Hematopoietic multipotent progenitor cell treated with erythropoietin and hydrocortisone succinate and interleukin-3 and kit ligand, for 6 days (in vitro differentiated cells): ENCODE measurements around the gene ARCN1.
"Not testable (repeated sequence)": the region's sequence is repeated elsewhere in the genome, so short reads cannot be mapped to it uniquely, and the experiment has no call there.

Experiments
- DNase-seq: peaks from one replicate; pipeline ENCODE4 v3.0.0-alpha.2; 2015

Gene ARCN1

DNA sequence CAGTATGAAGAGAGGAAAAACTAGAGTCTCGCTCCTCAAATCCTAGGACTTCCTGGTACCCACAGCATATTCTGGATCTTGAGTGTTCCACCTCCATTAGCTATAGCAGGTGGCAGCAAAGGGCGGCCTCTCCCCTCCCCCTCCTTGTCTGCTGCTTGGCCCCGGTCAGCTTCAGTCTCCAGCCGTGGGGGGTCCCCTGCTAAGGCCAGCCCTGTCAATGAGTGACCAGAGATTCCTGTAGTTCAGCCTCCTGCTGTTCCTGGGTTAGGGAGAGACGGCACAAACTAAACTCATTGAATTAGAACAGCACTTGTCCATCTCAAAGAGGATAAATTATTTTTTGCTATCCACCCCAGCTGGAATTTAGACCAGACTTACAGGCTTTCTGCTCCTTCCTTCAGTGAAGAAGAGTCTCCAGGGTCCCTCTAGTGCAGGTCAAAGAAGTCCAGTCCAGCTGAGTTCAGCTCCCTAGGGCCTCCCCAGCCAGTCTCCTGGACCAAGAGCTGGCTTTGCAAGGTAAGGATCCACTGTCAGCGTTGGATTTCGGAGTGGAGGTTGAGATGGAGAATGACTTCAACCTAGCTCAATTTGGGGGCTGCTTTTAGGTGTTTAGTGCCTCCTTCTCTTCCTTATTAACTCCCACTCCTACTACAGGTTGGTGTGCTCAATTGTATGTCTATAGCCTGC lies 34.1 kb downstream of the ARCN1 start:
- DNase-seq, result no peak

DNA sequence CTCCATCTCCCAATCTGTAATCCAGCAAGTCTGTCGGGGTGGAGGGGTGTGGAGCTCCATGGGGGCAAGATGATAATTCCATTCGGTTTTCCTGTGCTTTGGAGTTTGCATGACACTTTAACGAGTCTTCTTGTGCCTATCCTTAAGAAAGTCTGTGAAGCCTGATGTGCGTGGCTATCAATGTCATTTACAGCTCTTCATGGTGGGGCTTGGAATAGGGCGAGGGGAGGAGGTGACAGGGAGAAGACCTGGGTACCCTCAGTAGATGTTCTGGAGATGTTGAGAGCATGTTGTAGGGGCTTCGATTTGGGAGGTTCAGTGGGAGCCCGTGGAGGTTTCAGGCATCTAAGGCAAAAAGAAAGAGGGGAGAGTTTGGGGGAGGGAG lies 34.6 kb downstream of the ARCN1 start:
- DNase-seq, result no peak

DNA sequence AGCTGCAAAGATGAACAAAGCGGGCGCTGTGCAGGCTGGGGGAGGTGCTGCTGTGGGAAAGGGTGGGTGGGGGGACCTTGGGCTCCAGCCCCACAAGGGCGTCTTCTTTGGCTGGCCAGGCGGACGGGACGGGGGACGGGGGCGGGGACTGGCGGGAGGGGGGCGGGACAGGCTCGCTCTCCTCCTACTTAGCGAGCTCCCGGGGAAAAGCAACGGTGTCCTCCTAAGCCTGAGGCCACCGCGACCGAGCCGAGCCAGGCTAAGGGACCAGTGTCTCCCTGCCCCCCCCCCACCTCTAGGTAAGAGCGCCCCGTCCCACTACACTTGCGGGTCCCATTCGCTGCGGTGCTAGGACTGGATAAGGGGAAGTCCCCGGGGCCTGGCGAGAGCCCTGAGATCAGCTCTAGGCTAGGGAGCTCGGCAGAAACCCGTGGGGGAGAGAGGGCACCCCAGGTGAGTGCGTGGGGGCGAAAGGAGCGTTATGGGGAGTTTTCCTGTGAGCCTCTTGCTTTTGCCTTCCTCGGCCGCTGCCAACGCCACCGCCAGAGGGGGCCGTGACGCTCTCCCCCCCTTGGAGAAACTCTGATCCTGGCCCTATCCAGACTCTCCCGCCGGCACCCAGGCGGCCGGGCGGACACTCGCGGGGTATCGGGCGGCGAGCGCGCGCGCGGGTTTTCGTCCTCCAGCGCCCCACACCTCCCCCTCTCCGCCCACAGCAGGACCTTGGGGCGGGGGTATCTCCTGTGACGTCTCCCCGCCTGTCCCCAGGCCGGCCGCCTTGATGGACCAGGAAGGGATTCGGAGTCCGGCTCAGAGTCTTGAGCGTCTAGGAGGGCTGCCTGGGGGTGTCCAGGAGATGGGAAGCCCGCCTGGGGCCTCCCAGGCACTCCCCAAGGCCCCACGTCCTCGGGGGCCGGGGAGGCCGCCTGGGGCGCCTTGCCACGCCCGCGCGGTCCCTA lies 35.5 kb downstream of the ARCN1 start, which contains the start of gene PHLDB1:
Gene PHLDB1 (plus strand): TSS at position 215 of the 959 bp plus-strand sequence. CDS start 6,222 bp downstream, outside the sequence.
- peak; percentile 62 for DNase-seq

DNA sequence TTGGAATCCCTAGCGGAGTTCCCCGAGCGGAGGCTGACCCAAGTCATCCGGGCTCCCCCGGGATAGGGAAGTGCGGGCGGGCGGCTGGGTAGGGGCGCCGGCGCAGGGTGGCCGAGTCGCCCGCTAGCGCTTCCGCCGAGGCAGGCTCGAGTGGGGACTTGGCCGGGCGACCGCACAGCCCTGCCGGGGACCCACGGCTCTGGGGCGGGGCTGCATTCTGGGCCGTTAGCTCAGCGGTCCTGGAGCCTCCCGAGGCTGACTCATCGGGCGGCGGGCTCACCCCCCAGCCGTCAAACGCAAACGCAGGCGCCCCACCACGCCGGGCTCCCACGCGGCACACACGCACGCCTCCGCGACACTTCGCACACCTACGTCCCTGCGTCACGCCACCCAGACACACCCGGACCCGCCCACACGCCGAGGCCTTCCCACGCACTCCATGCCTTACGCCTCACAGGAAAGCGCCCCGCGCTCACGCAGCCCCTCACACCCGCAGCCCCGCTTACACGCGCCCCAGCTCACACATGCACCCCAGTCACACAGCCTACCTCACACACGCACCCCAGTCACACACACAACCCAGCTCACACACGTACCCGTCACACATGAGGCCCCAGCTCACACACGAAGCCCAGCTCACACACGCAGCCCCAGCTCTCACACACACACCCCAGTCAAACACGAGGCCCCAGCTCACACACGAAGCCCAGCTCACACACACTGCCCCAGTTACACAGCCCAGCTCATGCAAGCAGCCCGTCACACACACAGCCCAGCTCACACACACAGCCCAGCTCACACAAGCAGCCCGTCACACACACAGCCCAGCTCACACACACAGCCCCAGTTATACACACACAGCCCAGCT lies 36.4 kb downstream of the ARCN1 start:
- peak; percentile 69 for DNase-seq

DNA sequence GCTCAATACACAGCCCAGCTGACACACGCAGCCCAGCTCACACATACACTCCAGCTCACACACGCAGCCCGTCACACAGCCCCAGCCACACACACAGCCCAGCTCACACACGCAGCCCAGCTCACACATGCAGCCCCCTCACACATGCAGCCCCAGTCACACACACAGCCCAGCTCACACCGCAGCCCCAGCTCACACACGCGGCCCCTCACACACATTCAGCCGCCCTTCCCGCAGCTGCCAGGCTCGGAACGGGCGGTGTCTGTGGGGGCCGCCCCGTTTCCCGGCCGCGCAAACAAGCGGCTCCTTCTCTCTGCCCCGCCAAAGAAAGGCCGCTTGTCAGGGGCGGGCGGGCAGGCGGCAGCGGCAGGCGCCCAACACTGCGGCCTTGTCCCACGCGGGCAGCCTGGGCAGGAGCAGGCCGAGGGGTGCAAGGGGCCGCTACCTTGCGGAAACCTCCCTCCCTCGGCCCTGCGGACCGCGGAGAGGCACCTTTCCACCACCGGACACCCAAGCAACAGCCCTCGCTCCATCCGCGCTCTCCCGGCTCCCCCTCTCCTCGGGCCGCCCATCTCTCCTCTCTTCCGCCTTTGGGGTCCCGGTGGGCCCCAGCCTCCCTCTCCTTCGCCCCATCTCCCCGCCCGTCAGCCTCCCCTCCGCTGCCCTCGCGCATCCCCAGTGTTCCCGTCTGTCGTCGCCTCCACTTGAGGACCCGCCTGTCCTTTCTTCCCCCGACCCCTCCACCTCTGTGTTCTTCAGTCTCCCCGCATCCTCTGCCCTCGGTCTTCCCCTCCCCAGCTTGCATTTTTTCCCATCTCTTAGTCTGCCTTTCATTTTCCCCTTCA lies 37.4 kb downstream of the ARCN1 start:
- peak; percentile 53 for DNase-seq

DNA sequence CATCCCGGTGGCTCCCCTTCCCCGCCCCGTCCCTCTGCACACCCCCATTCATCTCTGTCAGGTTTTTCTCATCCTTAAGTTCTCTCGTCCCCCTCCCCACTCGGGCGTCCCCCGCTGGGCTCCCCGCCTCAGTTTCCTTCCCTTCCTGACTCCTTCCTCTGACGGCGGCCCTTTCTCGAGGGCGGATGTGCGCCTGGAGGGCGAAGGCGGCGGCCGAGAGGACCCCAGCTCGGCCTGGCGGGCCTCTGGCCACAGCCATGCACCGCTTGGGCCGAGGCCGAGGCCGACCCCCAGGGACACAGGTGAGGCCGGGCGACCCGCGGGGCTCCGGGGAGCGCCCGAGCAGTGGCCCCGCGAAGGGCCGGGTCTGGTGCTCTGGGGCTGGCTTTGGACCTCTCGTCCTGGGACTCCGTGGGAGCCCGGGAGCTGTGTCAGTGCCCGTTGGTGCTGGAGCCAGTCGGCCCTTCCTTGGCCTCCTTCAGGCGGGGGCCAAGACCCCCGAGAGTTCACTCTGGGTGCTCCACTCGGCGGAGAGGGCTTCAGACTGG lies 38.1 kb downstream of the ARCN1 start:
- DNase-seq, result no peak

DNA sequence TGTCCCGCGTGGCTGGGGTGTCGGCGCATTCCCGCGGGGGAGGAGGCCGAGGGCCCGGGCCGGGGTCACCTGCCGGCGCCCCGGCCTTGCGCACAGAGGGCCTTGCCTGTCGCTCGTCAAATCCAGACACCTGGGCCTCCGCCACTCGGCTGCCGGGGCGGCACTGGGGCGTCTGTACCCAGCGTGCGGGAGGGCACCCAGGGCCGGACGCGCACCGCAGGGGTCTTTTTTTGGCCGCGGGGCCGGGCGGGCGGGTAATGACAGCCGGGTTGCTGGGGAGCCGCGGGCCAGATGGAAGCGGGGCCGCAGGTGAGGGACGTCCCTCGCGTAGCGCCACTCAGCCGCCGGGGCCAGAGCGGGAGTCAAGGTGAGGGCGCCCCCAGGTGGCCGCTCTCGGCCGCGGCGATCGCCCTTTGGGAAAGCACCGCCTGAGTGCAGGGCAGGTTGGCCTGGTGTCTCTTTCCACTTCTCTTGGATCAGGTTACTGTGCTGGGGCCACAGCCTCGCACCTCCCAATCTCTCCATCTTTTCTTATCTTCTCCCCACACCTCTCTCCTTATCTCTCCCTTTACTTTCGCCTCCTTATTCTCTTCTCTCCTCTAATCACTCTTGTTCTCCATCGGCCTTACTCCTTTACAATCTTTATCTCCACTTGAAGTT lies 38.7 kb downstream of the ARCN1 start:
- DNase-seq, result peak; percentile 81

DNA sequence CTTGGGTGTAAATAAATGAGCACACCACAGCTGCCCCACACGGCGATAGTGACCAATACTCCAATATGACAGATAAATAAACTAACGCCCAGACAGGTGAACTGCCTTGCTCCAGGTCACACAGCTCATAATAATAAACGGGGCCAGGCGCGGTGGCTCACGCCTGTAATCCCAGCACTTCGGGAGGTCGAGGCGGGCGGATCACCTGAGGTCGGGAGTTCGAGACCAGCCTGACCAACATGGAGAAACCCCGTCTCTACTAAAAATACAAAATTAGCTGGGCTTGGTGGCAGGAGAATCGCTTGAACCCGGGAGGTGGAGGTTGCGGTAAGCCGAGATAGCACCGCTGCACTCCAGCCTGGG lies 39.2 kb downstream of the ARCN1 start:
- not testable (repeated sequence) for DNase-seq

DNA sequence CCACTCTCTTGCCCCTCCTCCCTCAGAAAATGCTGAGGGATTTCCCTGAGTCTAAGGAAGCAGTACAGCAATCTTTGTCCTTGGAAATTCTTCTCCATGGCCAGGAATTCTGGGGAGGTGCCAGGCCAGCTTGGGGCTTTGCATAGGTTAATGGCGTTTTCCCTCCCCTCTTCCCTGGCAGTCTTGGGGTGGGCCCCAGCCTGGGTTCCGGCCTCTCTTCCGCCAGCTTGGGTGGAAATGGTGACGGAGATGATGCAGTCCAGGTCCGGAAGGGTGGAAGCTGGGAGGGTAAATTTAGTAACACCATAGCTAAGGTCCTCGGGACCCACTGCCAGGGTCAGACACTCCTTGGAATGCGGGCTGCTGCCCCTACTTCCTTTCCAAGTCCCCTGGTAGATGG lies 40.2 kb downstream of the ARCN1 start:
- DNase-seq, result no peak

DNA sequence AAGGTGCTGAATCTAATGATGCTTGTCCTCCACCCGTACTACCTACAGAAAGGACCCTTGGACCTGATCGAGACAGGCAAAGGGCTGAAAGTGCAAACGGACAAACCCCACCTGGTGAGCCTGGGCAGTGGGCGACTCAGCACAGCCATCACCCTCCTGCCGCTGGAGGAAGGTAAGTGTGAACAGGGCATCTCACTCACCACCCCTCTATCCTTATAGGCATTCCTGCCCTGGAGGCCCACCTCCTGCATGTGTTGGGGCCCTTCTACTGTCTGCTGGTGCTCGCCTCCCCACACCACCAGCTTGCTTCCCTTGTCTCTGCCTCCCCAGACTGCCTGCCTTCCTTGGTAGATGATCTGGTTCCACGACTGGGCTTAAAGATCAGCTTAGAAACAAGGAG lies 42.3 kb downstream of the ARCN1 start:
- DNase-seq, result no peak

DNA sequence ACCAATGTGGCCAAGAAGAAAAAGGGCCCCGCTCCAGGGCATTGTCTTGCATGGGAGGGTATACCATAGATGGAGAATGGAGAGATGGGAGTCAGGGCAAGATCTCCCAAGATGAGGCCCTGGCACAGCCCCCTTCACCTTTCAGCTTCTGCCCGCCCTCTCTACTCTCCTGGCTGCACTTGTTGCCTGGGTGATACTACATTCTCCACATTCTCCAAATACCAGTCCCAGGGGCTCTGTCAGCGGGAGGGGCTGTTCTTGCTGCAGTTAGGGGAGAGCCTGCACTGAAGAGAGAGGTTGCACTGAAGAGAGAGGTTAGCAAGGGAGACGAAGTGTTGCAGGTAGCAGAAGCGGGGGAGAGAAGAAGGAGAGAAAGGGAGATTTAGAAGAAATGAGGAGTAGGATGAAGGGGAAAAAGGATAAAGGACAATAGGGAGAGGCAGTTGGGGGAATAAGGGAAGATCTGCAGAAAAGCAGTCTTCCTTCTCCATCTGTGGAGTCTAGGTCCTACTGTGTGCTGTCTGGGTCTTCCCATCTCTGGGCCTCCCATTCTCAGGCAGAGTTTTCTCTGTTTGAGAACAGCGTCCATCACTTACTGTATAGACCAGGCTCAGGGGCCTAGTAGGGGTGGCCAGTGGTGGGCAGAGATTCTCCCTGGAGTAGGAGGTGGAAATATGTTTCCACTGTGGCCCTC lies 43.2 kb downstream of the ARCN1 start:
- no peak for DNase-seq

DNA sequence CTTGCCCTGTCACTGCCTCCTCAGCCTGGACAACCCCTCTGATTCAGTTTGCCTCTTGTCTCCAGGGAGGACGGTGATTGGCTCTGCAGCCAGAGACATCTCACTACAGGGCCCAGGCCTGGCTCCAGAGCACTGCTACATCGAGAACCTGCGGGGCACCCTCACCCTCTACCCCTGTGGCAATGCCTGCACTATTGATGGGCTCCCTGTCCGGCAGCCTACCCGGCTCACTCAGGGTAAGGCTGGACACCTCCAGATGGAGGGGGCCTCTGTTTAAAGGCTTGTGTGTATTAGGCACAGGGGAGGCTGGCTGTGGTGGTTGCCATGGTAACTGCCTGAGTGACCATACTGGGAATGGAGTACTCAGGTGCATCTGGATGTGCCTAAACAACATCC lies 43.8 kb downstream of the ARCN1 start:
- no peak for DNase-seq

DNA sequence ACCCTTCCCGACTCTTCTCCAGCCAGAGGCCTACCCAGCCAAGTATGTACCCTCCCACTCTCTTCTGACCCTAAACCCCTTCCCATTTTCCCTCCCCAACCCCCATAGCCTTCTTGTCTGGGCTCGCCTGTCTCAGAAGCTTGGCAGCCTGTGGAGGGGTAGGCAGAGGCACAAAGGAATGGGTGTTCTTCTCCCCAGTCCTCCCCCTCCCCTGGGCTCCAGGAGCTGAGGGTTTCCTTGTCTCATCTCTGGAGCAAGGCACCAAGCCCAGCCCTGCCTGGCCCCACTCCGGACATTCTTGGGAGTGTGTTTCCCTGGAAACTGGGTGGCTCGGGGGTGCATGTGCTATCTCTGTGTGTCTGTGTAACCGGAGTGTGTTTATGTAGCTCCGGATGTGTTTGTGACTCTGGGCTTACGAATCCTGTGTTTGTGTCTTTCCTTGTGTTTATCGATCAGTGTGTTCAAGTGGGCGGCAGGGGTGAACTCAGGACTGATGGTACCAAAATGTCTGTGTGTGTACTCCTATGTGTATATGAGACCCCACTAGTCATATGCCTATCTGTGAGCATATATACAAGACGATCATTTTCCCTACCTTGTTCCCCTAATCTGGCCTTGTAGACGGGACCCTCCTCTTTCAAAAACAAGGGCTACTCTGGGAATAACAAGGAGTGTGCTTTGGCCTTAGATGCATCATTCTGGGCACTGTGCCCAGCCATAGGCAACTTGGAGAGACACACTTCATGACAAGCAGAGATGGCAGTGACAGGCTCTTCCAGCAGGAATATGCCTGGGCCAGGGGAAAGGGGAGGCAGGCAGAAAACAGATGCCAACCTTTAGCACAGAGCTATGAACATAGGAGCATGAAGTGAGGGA lies 46.1 kb downstream of the ARCN1 start:
- DNase-seq, result no peak

DNA sequence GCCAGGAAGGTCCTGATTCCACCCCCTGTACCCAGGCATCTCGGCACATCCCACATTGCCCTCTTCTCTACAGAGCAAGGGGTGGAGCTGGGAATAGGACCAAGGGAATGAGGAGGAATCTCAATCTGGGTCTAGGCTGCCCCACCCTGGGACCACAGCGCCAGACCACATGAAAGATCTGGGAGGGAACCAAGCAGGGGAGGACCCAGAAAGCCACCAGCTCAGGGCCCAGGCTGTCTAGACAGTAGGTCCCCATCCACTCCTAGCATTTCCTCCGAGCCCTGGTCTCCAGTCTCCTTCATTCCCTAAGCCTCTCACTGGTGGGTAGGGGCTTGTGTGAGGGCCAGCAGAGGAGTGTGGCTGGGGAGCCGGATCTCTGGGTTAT lies 46.8 kb downstream of the ARCN1 start:
- no peak for DNase-seq

DNA sequence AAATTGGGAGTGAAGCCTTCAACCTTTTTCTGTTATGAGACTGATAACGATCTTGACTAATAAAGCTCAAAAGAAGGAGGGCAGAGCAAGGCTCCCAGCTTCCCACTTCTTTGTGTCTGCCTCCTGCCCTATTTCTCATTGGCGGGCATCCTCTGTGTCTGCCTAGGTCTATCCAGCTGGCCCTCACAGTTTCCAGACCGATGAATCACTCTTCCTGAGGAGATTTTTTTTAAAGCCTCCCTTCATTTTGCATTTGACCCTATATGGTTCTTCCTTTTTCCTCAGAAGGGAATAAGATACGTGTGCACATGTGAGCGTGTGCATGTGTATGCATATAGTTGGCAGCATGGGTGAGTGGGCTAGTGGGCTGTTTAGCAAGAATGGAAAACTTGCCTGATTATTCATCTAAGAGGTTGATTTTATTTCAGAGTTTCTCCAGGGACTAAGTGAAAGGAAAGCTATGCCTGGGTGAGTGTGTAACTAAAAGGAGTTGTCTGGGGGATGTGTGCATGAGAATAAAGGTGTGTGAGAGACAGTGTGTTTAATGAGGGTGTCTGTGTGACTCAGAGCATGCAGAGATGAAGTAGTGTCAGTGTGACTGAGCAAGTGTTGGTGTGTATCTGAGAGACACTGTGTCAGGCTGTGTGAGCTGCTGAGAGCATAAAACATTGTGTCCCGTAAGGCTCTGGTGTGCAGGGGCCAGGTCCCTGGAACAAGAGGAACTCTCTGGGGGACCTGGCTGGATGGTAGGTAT lies 47.4 kb downstream of the ARCN1 start:
- DNase-seq, result no peak

DNA sequence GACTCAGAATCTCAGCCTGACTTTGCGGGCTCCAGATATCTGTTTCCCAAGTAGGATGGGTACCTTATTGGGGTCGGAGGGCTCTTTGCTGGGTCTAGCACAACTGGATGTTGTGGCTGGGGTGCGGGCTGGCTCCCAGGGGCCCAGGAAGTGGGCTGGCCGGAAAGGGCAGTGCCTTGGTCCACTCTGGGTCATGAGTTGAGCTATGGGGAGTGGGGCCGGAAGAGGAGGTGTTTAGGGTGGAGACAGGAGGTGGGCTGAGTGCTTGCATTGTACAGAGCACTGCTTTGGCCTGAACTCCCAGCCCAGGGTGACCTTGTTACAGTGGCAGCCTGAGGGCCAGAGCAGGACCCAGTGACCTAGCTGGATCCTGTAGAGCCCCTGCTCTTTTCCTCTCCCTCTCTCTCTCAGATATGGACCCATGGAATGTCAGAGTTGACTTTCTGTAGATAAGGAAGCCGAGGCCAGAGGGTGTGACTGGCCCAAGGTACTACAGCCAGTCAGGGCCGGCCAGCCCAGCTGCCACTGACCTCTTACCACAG lies 48.4 kb downstream of the ARCN1 start:
- DNase-seq, result no peak

DNA sequence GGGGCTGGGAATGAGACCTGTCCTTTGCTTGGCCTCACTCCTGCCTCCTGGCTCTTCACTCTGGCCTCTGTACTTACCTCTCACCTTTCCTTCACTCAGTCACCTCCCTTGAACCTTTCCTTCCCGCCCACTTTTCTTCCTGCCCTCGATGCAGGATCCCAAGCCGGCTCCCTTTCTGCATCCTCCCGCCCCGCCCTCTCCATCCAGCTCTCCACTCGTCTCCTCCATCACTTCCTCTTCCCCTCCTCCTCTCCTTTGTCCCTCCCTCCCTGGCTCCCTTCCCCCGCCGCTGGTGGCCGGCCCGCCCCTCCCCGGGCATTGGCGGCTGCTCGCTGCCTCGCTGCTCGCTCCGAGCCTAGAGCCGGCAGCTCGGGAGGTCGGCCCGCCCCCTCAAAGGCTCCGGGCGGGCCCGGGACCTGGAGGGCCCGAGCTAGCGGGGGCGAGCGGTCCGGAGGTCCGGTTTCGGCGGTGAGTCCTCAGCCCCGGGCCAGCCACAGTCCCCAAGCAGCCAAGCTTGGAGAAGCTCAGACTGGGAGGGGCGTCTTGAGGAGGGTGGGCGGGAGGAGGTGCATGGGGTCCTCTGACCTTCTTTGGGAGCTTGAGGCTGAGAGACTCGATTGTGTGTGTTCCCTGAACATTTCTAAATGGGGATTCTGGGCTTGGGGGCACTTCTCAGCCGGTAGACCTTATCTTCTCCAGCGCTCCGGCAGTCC lies 49.0 kb downstream of the ARCN1 start:
- peak; percentile 67 for DNase-seq
